Measurements from ENCODE around the gene GID8.

GID8 gene

DNA sequence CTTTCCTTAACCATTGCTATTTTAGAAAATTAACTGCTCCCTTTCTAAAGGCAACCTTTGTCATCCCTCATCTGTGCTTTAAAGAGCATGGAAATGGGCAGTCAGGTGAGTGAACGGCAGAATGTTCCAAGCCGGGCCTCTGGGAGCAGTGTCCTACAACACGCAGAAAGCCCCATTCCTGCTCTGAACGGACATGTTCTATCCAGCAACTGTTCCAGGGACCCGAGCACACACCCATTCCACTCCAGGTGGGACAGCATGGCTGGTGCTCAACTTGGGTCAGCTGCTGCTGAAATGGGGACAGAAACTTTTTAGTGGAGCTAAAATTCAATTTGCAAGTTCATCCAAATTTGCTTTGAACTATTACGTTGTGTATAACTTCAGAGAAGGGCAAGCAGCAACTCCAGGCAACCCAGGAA lies 38.3 kb upstream of the GID8 start:
- Mint-ChIP-seq H3K36me3 (peaks cover 5% of the 10 kb centered on the region), H3K4me3 (no peak overlapping the region), H3K27ac (no peak overlapping the region), H3K9me3 (no peaks in the 10 kb centered on the region), H3K27me3 (no peaks in the 10 kb centered on the region), H3K4me1 (peaks cover 33% of the 10 kb centered on the region)

DNA sequence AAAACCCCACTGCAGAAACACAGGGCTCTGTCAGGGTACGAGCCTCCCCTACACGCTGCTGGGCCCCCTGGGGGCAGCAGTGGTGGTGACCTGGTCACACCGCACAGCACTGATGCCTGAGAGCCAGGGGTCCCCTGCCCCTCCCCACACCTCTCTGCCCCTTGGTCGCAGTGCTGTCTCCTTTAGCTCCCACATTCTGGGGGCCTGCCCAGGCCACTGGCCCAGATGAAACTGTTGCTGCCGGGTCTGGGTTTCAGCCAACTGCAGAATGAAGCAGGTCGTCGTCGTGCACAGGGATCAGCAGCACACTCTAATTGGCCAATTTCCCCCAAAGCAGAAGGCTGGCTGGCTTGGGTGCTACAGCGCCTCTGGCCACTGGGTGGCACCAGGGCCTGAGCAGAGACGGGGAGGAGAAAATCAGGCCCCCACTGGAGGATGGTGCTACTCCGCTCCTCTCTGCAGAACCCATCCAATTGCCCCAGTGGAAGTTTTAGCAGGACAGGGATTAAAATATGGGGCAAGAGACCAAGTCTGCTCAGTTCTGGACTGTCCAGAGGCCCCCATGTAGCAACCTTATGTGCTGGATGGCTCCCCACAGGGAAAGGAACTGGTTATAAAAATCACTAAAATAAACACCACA lies 37.8 kb upstream of the GID8 start:
- no peaks in the 10 kb centered on the region for H3K9me3 Mint-ChIP-seq
- H3K27ac Mint-ChIP-seq, result peak overlapping the region; percentile 84
- H3K36me3 Mint-ChIP-seq, result peaks cover 10% of the 10 kb centered on the region
- no peak overlapping the region for H3K4me3 Mint-ChIP-seq
- peaks cover 33% of the 10 kb centered on the region for H3K4me1 Mint-ChIP-seq
- H3K27me3 Mint-ChIP-seq, result no peaks in the 10 kb centered on the region

DNA sequence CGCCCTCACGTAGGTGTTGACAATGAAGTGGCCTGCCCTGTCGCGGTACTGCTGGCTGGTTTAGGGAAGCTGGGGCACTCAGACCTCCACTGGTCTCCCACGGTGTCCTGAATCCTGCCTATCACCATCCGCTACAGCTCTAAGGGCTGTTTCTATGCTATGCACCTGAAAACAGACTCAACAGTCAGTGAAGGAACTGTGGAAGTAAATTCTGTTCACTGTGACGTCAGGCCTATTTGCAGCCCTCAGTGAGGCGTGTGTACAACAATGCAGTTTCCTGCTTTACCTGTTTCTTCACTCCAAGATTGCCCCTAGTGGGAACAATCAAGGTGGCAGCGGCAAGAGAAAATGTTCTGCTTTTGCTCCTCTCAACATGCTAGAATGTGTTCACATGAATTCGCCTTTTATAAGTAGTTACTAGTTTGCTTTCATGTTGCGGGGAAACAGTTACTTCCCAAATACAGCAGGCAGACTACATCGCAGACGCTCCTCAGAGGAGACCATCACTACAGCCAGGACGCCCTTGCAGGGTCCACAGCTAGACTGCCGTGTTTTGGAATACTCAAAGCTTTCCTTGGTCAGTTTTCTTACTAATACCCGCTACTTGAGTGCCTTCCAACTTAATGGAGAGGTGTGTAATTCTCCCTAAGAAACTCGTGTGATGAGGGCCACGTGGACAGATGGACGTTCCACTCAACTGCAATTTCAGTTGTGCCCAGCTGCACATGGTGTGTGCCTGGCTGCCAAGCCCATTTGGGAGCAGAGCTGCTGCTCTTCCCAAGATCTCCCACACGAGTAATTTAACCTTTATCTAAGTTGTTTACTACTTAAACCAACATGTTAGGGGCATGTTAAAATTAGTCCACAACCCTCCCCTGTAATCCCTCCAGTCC lies 37.0 kb upstream of the GID8 start:
- H3K9me3 Mint-ChIP-seq, result no peaks in the 10 kb centered on the region
- H3K4me1 Mint-ChIP-seq, result peaks cover 33% of the 10 kb centered on the region
- H3K36me3 Mint-ChIP-seq, result peaks cover 13% of the 10 kb centered on the region
- H3K27ac Mint-ChIP-seq, result peak overlapping the region; percentile 41
- no peaks in the 10 kb centered on the region for H3K27me3 Mint-ChIP-seq
- no peak overlapping the region for H3K4me3 Mint-ChIP-seq

DNA sequence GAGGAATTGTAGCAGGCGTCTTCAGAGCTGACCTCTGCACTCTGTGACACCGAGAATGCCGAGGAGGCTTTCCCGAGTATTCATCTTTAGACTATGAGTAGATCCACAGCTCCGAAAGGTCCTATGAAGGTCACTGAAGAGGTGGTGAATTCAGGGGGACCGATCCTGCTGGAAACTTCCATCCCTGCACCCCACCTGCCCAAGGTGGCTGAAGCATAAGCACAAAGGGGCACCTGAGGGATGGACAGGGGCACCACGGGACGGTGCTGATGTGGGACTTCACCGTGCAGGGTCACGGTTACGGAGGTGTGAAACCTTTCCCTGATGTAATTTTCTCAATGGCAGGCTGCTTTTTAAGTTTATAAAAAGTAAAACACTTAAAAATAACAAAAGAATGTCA lies 36.1 kb upstream of the GID8 start:
- Mint-ChIP-seq H3K27ac (peak overlapping the region; percentile 30), H3K27me3 (no peaks in the 10 kb centered on the region), H3K36me3 (peaks cover 13% of the 10 kb centered on the region), H3K4me1 (peaks cover 33% of the 10 kb centered on the region), H3K4me3 (no peak overlapping the region), H3K9me3 (no peaks in the 10 kb centered on the region)

DNA sequence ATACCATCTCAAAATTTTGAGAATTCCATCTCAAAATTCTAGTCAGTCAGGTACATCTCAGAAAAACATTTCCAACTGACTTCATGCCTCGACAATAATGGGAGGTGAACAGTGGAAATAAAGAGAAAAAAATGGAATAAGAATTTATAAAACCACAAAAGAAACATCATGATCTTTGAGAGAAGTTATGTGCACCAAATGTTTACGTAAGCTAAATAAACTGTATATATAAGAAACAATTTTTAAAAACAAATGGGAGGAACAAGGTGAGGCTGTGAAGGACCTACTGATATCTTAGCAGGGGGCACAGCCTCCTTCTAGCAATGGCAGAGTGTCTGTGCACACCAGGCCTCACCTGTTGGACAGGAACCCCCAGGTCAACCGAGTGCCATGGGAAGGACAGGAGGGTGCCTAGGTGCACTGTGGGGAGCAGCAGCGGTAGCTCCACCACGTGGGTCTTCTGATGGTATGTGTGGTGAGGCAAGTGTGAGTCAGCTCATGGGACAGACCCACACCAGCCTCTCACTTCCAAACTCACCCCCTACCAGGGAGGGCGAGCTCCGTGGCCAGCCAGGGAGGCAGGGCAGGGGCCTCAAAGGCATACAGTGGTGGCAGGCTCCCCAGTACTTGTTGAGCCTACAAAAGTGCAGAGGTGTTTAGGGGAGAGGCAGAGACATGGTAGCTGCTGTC lies 34.9 kb upstream of the GID8 start:
- no peaks in the 10 kb centered on the region for H3K27me3 Mint-ChIP-seq
- peaks cover 15% of the 10 kb centered on the region for H3K36me3 Mint-ChIP-seq
- H3K9me3 Mint-ChIP-seq, result no peaks in the 10 kb centered on the region
- H3K4me1 Mint-ChIP-seq, result peaks cover 36% of the 10 kb centered on the region
- no peak overlapping the region for H3K27ac Mint-ChIP-seq
- H3K4me3 Mint-ChIP-seq, result no peak overlapping the region

DNA sequence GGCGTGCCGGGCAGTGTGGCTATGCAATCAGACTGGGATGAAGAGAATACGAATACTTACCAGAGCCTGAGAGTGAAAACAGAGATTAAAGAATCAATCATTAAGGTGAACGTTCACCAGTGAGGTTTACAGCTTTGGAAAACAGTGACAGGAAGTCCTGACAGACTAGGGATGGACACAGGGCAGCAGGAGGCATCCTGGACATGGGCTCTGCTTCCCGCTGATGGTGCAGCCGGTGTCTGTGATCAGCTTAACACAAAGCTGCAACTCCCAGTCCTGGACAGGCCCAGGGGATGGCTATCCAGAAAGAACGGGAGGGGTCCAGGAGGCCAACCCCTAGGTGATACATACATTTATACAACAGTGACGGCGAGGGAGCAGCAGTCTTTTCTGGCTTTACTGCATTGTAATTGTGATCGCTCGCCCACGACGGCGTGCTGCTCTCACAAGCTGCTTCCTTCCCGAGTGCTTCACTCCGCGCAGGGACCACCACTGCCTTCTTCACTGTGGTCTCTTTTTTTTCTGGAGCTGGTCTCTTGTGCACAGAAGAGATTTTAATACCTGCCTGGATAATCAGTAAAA lies 32.3 kb upstream of the GID8 start:
- Mint-ChIP-seq H3K4me3 (no peak overlapping the region), H3K27ac (no peak overlapping the region), H3K9me3 (no peaks in the 10 kb centered on the region), H3K4me1 (peaks cover 26% of the 10 kb centered on the region), H3K27me3 (no peaks in the 10 kb centered on the region), H3K36me3 (peaks cover 23% of the 10 kb centered on the region)

DNA sequence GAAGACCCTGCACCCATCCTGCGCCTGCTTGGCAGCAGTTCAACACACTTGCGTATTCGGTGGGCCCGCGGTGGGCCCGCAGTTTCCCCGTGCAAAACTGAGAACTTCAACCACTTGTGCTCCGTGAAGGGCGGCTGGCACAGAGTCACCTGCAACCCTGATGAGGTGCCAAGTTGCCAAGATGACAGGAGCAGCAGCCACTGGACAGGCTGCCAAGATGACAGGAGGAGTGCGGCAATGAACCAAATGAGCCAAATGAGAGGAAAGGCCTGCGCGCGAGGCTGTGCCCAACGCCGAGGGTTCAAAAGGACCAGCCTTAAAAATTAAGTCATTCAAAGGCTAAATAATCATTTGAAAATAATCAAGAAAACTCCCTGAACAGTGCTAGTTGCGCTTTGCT lies 31.7 kb upstream of the GID8 start:
- peaks cover 20% of the 10 kb centered on the region for H3K4me1 Mint-ChIP-seq
- H3K27ac Mint-ChIP-seq, result no peak overlapping the region
- peaks cover 26% of the 10 kb centered on the region for H3K36me3 Mint-ChIP-seq
- H3K27me3 Mint-ChIP-seq, result no peaks in the 10 kb centered on the region
- H3K4me3 Mint-ChIP-seq, result no peak overlapping the region
- no peaks in the 10 kb centered on the region for H3K9me3 Mint-ChIP-seq

DNA sequence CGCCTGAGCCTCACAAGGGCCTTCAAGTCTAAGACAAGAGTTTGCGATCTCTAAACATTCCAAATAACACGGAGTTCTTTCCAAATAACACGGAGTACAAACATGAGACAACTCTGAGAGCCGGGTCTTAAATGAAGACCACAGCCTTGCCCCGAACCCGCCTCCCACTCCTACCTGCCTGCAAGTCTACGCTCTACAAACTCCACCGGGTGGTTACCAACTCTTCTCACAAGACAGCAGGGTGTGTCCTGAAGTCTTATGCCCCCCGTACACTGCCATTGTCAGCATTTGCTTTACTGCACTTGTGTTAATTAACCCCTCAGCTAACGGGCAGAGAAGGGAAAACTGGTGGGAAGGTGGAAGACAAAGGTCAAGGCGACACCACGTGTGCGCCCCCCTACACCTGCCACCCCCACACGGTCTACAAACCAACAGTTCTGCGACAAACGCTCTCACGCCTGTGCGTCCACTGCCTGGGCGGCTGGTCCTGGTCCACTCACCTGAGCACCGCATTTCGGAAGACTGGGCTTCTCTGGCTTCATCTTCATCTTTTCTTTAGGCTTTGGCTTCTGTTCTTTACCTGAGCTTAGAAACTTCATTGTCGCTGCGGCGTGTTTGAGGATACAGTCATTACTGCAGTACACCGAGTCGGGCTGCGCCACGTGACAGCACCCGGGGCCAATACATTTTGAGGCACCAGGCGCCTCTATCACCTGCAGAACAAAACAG lies 31.1 kb upstream of the GID8 start:
- H3K27ac Mint-ChIP-seq, result peak overlapping the region; percentile 17
- peaks cover 21% of the 10 kb centered on the region for H3K4me1 Mint-ChIP-seq
- no peak overlapping the region for H3K4me3 Mint-ChIP-seq

DNA sequence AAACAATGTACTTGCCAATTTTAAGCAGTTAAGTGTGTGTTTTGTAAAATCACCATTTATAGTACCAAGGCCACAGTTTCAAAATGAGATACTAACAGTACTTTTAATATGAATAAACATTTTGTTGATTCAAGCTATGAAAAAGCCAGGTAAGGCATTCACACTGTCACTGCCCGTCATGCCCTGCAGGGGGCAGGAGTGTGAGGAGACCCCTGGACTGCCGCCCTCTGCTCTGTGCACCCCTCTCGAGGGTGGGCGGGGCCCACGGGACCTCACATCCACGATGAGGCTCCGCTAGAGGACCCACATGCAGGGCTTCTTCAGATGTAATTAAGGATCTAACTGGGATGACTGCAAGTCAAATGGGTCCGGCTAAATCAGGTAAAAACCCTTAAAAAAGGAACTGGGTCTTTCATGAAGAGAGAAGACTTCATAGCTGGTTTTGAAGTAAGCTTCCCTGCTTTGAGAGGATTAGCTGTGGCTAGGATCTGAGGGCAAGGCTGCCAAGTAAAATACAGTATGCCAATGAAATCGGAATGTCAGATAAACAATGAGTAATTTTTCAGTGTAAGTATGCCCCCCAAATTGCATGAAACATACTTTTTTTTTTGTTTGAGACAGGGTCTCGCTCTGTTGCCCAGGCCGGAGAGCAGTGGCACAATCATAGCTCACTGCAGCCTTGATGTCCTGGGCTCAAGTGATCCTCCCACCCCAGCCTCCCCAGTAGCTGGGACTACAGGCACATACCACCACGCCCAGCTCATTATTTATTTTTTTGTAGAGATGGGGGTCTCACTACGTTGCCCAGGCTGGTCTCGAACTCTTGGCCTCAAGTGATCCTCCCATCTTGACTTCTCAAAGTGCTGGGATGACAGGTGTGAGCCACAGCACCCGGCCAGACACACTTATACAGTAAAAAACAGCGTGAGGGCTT lies 30.3 kb upstream of the GID8 start:
- peaks cover 23% of the 10 kb centered on the region for H3K36me3 Mint-ChIP-seq
- no peak overlapping the region for H3K4me3 Mint-ChIP-seq
- H3K9me3 Mint-ChIP-seq, result no peaks in the 10 kb centered on the region
- H3K27ac Mint-ChIP-seq, result no peak overlapping the region
- peaks cover 24% of the 10 kb centered on the region for H3K4me1 Mint-ChIP-seq
- no peaks in the 10 kb centered on the region for H3K27me3 Mint-ChIP-seq

More for the DNA sequence above, 31.1 kb upstream of the GID8 start:
- Mint-ChIP-seq H3K9me3 (no peaks in the 10 kb centered on the region), H3K27me3 (no peaks in the 10 kb centered on the region), H3K36me3 (peaks cover 26% of the 10 kb centered on the region)

DNA sequence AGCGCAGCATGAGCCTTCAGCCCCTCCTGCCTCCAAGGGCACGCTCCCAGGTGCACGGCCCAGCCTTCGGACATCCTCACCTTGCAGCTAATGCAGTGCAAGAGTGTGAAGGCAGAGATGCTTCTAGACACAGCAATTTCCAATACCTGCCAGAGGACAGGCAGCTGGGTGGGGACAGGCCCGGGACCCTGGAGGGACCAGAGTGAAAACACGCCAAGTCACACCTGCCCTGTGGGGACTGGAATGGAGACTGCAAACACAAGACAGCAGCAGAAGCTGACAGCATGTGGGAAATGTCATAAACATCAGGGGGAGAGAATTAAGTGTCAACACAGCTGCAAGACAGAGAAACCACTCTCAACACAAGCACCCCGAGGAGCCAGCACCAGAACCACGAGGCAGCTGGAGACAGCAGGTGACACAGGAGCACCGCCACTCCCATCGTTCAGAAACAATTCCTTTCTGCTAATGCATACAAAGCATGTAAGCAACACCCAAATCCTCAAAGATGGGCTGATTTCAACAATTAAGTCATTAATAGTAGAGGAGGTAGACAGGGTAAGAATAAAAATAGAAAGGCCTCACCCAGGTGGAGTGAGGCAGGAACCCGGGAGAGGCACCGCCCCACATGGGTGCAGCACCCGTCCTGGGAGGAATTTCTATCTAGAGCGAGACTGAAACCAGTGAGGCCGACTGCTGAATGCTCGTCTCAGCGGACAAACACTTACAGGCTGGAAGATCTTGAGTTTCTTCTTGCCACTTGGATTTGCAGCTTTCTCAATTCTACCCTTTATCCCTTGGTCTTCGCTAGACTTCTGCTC lies 28.8 kb upstream of the GID8 start:
- peaks cover 37% of the 10 kb centered on the region for H3K4me1 Mint-ChIP-seq
- H3K27ac Mint-ChIP-seq, result peak overlapping the region; percentile 59
- H3K9me3 Mint-ChIP-seq, result no peaks in the 10 kb centered on the region
- H3K27me3 Mint-ChIP-seq, result no peaks in the 10 kb centered on the region
- peaks cover 22% of the 10 kb centered on the region for H3K36me3 Mint-ChIP-seq
- H3K4me3 Mint-ChIP-seq, result no peak overlapping the region

DNA sequence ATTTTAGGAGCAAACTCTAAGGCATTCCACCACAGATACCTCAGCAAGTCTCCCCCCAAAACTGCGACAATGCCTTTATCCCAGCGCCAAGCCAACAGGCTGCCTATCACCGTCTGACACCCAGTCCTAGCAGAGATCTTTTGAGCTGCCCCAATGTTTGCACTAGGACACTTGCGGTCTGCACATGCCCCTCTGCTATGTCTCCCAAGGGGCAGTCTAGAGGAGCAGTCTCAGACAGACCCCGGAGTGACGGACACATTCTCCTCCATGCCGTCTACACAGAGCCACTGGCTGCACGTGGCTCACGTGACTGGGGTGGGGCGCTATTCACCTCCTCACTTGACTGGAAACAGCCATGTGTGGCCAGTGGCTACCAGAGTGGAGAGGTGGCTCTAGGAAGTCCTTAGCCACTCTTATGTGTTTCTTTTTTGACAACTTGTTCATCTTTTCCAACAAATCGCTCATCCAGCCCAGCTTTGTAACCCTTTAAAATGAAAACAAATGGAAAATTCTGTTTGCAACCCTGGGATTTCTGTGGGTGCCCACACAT lies 27.7 kb upstream of the GID8 start:
- H3K9me3 Mint-ChIP-seq, result no peaks in the 10 kb centered on the region
- H3K4me3 Mint-ChIP-seq, result no peak overlapping the region
- peaks cover 47% of the 10 kb centered on the region for H3K4me1 Mint-ChIP-seq
- H3K36me3 Mint-ChIP-seq, result peaks cover 15% of the 10 kb centered on the region
- no peak overlapping the region for H3K27ac Mint-ChIP-seq
- no peaks in the 10 kb centered on the region for H3K27me3 Mint-ChIP-seq

DNA sequence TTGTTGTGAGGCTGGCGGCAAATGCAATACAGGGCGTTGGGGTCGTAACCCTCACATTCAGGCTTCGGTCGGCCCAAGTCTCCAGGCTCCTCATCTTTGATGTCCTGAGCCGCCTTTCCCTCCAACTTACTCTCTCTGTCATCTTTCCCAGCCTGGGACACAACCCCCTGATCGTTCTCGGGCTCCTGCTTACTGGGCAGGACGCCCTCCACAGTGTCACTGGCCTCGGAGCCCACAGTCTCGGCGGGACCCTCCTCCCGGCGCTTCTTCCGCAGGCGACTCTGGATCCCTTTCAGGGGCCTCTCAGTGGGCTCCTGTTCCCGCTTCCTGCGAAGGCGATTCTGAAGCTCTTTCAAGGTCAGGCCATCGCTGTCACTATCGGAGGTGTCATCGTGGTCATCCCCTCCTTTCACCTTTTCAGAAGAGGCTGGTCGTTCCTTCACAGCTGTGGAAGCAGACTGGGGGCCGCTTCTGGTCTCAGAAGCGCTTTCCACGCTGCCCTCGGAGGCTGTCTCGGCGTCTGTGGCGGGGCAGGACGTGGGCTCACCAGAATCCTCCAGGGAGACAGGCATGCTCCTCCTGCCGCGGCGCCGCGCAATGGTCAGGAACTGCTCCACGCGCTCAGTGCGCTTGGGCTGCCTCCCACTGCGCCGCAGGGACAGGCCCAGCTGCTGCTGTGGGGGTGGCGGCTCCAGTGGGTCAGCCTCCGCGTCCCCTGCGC lies 27.0 kb upstream of the GID8 start:
- H3K4me3 Mint-ChIP-seq, result no peak overlapping the region
- H3K4me1 Mint-ChIP-seq, result peaks cover 54% of the 10 kb centered on the region
- no peaks in the 10 kb centered on the region for H3K27me3 Mint-ChIP-seq
- H3K9me3 Mint-ChIP-seq, result no peaks in the 10 kb centered on the region
- H3K36me3 Mint-ChIP-seq, result peaks cover 13% of the 10 kb centered on the region
- no peak overlapping the region for H3K27ac Mint-ChIP-seq

DNA sequence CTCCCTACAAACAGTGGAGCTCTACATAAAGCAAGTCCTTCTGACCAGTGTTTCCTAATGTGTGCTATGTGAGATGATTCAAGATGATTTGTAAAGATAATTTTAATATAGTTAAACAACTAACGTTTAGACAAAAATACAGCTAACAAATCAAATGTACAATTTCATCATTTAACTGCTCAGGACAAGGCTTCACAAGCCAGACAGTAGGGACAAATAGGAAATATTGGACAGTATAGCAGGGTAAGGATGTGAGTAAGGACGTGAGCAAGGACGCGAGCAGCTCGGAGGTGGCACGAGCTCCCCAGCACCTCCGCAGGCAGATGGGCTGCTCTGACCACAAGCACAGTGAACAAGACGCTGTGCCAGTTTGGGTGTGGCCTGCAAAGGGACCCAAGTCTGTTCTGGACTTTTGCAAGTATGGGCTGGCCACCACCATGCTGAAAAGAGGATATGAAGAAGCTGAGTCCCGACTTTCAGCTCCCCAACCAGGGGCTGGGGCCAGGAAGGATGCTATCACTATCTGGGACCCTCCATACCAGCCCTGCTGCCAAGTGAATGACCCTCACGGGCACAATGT lies 26.2 kb upstream of the GID8 start:
- H3K27me3 Mint-ChIP-seq, result no peaks in the 10 kb centered on the region
- H3K36me3 Mint-ChIP-seq, result peaks cover 13% of the 10 kb centered on the region
- H3K4me3 Mint-ChIP-seq, result no peak overlapping the region
- no peaks in the 10 kb centered on the region for H3K9me3 Mint-ChIP-seq
- peak overlapping the region; percentile 23 for H3K27ac Mint-ChIP-seq
- H3K4me1 Mint-ChIP-seq, result peaks cover 61% of the 10 kb centered on the region

Measured in activated naive CD4-positive, alpha-beta T cell treated with anti-CD3 and anti-CD28 coated beads, Interleukin-2, amount 50 U/mL, for 24 hours (primary cell).